ENCODE data around the gene MAGI1. TPM values are rescaled to one million over a fixed set of nuclear protein-coding genes. Genes with fewer than 3 reads are reported as not detected.

Gene MAGI1
- total RNA-seq, 1 donor from 2014 or later, result 21.9 TPM

DNA sequence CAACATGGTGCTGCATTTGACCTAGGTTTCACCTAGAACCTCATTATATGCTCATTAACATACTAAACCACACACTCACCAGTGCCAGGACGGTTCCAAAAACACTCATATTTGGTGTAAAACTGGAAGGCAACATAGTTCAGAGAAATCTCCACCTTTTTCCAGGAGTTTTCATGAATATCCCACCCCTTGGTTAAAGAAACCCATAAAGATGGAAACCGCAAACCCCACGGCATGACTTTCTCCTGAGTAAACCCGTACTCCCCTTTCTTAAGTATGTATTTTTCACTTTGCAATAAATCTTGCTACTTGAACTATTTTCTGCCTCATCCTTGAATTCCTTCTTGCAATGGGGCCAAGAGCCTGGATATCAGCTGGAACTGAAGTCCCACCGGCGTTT is 379.3 kb downstream of the MAGI1 start:
- no peaks in the 10 kb centered on the region for H3K36me3 Mint-ChIP-seq (ENCODE audit: unreplicated experiment)
- H3K9me3 Mint-ChIP-seq (ENCODE audit: unreplicated experiment), result no peaks in the 10 kb centered on the region
- DNase-seq (ENCODE audit: extremely low spot score, unreplicated experiment), result no peak
- no peaks in the 10 kb centered on the region for H3K27me3 Mint-ChIP-seq (ENCODE audit: unreplicated experiment)
- no peak overlapping the region for H3K4me3 Mint-ChIP-seq (ENCODE audit: unreplicated experiment)
- H3K27ac Mint-ChIP-seq (ENCODE audit: unreplicated experiment), result no peak overlapping the region
- TF ChIP-seq, protein P1, sequence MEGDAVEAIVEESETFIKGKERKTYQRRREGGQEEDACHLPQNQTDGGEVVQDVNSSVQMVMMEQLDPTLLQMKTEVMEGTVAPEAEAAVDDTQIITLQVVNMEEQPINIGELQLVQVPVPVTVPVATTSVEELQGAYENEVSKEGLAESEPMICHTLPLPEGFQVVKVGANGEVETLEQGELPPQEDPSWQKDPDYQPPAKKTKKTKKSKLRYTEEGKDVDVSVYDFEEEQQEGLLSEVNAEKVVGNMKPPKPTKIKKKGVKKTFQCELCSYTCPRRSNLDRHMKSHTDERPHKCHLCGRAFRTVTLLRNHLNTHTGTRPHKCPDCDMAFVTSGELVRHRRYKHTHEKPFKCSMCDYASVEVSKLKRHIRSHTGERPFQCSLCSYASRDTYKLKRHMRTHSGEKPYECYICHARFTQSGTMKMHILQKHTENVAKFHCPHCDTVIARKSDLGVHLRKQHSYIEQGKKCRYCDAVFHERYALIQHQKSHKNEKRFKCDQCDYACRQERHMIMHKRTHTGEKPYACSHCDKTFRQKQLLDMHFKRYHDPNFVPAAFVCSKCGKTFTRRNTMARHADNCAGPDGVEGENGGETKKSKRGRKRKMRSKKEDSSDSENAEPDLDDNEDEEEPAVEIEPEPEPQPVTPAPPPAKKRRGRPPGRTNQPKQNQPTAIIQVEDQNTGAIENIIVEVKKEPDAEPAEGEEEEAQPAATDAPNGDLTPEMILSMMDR (IDR thresholded peaks at IDR 0.05), result no peak
- H3K4me1 Mint-ChIP-seq (ENCODE audit: unreplicated experiment), result peaks cover 3% of the 10 kb centered on the region

DNA sequence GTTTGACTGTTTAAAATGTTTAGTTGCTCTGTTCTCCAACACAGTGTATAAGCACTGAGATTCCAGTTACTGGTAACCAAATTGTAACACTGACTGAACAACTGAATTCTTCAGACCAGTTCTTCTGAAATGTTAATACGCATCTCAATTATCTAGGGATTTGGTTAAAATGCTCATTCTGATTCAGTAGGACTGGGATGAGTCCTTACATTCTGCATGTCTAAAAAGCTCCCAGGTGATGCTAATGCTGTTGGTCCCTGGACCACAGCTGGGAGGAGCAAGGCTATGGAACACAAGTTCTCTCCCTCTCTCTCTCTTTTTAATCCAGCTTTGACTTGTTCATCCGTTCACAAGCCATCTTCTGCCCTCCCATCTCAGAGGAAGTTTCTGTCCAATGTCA is 380.3 kb downstream of the MAGI1 start:
- peaks cover 3% of the 10 kb centered on the region for H3K4me1 Mint-ChIP-seq (ENCODE audit: unreplicated experiment)
- no peak for DNase-seq (ENCODE audit: extremely low spot score, unreplicated experiment)
- TF ChIP-seq, protein P1 (IDR thresholded peaks at IDR 0.05), result no peak
- no peak overlapping the region for H3K4me3 Mint-ChIP-seq (ENCODE audit: unreplicated experiment)
- H3K36me3 Mint-ChIP-seq (ENCODE audit: unreplicated experiment), result no peaks in the 10 kb centered on the region
- no peaks in the 10 kb centered on the region for H3K27me3 Mint-ChIP-seq (ENCODE audit: unreplicated experiment)
- H3K27ac Mint-ChIP-seq (ENCODE audit: unreplicated experiment), result no peak overlapping the region
- no peaks in the 10 kb centered on the region for H3K9me3 Mint-ChIP-seq (ENCODE audit: unreplicated experiment)

DNA sequence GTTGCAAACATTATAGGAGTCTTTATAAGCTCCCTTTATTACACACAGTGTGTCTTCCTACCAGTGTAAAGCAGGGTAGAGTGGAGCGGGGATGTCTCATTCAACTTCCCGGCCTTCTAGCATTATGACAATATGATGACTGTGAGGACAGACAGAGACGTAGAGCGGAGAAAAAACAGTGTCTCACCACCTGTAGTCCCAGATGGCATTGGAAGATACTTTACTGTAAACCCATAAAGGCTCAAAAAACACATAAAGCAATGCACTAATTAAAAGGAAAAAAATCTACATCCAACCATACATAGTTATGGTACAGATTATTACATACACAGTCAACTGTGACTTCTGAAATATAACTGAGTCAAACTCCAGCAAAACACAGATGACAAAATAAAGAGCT is 383.7 kb downstream of the MAGI1 start:
- H3K27ac Mint-ChIP-seq (ENCODE audit: unreplicated experiment), result no peak overlapping the region
- no peaks in the 10 kb centered on the region for H3K27me3 Mint-ChIP-seq (ENCODE audit: unreplicated experiment)
- H3K4me3 Mint-ChIP-seq (ENCODE audit: unreplicated experiment), result no peak overlapping the region
- TF ChIP-seq, protein P1 (IDR thresholded peaks at IDR 0.05), result no peak
- H3K9me3 Mint-ChIP-seq (ENCODE audit: unreplicated experiment), result peaks cover 4% of the 10 kb centered on the region
- peaks cover 3% of the 10 kb centered on the region for H3K4me1 Mint-ChIP-seq (ENCODE audit: unreplicated experiment)
- DNase-seq (ENCODE audit: extremely low spot score, unreplicated experiment), result no peak
- no peaks in the 10 kb centered on the region for H3K36me3 Mint-ChIP-seq (ENCODE audit: unreplicated experiment)

DNA sequence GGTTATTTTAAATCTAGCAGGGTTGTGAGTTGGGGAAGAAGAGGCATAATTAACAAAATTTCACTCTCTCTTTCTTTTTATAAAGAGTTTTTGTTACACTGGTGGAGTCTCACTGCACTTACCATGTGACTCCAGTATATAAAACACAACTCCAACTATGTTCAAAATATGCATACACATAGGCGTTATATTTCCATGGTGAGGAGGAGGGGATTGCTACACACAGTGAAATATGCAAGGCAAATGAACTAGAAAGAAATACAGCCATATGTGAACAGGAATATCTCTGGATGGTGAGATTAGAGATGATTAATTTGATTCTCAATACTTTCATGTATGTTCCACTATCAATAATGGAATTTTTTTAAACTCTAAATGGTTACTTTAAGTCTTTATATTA is 385.0 kb downstream of the MAGI1 start:
- H3K9me3 Mint-ChIP-seq (ENCODE audit: unreplicated experiment), result peaks cover 6% of the 10 kb centered on the region
- no peak overlapping the region for H3K4me3 Mint-ChIP-seq (ENCODE audit: unreplicated experiment)
- H3K4me1 Mint-ChIP-seq (ENCODE audit: unreplicated experiment), result no peaks in the 10 kb centered on the region
- H3K36me3 Mint-ChIP-seq (ENCODE audit: unreplicated experiment), result no peaks in the 10 kb centered on the region
- no peak for DNase-seq (ENCODE audit: extremely low spot score, unreplicated experiment)
- TF ChIP-seq, protein P1 (IDR thresholded peaks at IDR 0.05), result no peak
- H3K27ac Mint-ChIP-seq (ENCODE audit: unreplicated experiment), result no peak overlapping the region
- H3K27me3 Mint-ChIP-seq (ENCODE audit: unreplicated experiment), result no peaks in the 10 kb centered on the region

DNA sequence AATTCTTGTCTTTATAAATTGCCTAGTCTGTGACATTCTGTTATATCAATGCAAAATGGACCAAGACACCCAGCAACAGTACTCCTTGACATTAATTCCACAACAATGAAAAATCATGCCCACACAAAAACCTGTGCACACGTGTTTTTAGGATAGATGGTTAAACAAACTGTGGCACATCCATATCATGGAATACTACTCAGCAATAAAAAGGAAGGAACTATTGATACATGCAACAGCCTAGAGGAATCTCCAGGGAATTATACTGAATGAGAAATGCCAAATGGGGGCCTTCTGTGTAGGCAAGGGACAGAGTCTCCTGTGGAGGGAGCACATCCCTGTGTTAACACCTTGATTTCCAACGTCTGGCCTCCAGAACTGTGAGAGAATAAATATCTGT is 388.5 kb downstream of the MAGI1 start:
- H3K27me3 Mint-ChIP-seq (ENCODE audit: unreplicated experiment), result no peaks in the 10 kb centered on the region
- TF ChIP-seq, protein P1 (IDR thresholded peaks at IDR 0.05), result no peak
- peaks cover 24% of the 10 kb centered on the region for H3K9me3 Mint-ChIP-seq (ENCODE audit: unreplicated experiment)
- no peak overlapping the region for H3K27ac Mint-ChIP-seq (ENCODE audit: unreplicated experiment)
- peaks cover 7% of the 10 kb centered on the region for H3K36me3 Mint-ChIP-seq (ENCODE audit: unreplicated experiment)
- DNase-seq (ENCODE audit: extremely low spot score, unreplicated experiment), result no peak
- H3K4me3 Mint-ChIP-seq (ENCODE audit: unreplicated experiment), result no peak overlapping the region
- H3K4me1 Mint-ChIP-seq (ENCODE audit: unreplicated experiment), result peaks cover 1% of the 10 kb centered on the region

Data from osteocyte (in vitro differentiated cells).